ENCODE data around the gene SFSWAP. TPM values are rescaled to one million over a fixed set of nuclear protein-coding genes. Genes with fewer than 3 reads are reported as not detected.
"Not testable (repeated sequence)": the region's sequence is repeated elsewhere in the genome, so short reads cannot be mapped to it uniquely, and the experiment has no call there.

SFSWAP gene
- total RNA-seq, 2 donors from 2014 or later, result 58.5 to 61.5 TPM

DNA sequence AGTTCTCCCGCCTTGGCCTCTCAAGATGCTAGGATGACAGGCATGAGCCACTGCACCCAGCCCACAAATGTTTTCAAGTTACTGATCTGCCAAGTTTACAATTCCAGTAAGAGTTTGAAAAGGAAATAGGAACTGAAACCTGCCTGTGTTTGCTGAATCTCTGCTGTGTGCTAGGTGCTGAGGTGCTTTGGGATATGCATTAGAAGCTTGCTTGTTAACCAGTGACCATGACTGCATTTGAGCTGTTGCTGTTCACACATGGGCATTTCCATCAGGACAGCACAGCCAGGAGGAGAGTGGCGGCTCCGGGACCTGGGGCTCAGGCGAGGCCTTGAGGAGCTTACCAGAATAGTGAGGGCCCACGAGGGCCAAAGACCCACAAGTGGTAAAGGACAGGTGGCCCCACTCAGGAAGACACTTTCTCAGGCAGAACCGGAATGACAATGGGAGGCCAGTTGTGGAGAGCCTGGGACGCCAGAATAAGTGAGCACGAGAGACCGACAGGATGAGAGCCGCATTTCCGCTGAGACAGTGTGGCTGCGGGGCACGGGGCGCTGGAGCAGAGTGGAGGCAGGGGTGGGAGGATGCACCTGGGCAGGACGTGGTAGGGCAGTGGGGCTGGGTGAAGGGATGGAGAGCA lies 62.8 kb downstream of the SFSWAP start:
- DNase-seq, result peak; percentile 19 to 20
- H3K36me3 Mint-ChIP-seq (ENCODE audit: insufficient read depth in 2 of 2), result peaks cover 4 to 27% of the 10 kb centered on the region in 2 donors
- H3K9me3 Mint-ChIP-seq, result no peaks in the 10 kb centered on the region
- H3K4me1 Mint-ChIP-seq (ENCODE audit: low read depth), result peaks cover 42% of the 10 kb centered on the region
- H3K4me3 Mint-ChIP-seq, result peak overlapping the region; percentile 59 to 61
- H3K27ac Mint-ChIP-seq, result peak overlapping the region; percentile 76
- no peaks in the 10 kb centered on the region for H3K27me3 Mint-ChIP-seq (ENCODE audit: low read depth)
- ATAC-seq (replicated peaks in 1 of 2), result peak; percentile 48 to 51

DNA sequence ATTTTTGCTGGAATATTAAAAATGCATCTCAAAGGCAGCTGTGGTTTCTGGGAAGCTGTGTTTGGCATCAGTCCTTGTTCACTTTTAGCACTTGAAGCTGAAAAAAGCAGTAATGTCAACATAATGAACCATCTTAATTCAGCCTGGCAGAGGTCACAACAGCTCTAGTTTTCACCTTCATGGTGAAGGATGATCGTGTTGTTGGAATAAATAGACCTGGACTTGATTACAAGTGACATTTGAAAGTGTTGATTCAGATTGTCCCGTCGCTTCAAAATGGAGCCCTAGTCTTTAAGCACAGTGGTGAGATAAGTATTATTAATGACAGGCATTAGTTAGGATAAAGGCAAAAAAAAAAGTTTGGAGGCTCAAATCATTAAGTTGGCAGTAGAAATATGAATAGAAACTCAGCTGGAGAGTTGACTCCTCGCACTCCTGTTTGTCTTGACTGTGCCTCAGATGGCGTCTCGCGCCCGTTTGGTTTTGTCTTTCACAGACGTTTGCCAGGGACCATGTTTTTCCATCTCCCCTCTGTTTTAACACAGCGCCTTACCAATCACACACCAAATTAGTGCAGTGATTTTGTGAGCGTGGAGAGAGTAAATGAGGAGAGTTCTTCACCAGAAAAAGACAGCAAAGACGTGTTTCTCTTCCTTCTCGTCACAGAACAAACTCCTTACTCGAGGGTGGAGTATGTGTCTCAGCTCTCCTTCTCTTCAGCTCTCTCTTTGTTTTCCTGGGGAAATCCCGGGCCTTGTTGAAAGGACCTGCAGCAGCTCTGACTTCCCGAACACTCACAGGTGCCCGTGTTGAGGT lies 63.9 kb downstream of the SFSWAP start:
- Mint-ChIP-seq H3K27ac (peak overlapping the region; percentile 76), H3K27me3 (ENCODE audit: low read depth) (no peaks in the 10 kb centered on the region), H3K36me3 (ENCODE audit: insufficient read depth in 2 of 2) (peaks cover 7 to 25% of the 10 kb centered on the region in 2 donors), H3K4me1 (ENCODE audit: low read depth) (peaks cover 42% of the 10 kb centered on the region), H3K9me3 (no peaks in the 10 kb centered on the region), H3K4me3 (no peak overlapping the region)
- ATAC-seq (replicated peaks in 1 of 2), result no peak
- no peak for DNase-seq

DNA sequence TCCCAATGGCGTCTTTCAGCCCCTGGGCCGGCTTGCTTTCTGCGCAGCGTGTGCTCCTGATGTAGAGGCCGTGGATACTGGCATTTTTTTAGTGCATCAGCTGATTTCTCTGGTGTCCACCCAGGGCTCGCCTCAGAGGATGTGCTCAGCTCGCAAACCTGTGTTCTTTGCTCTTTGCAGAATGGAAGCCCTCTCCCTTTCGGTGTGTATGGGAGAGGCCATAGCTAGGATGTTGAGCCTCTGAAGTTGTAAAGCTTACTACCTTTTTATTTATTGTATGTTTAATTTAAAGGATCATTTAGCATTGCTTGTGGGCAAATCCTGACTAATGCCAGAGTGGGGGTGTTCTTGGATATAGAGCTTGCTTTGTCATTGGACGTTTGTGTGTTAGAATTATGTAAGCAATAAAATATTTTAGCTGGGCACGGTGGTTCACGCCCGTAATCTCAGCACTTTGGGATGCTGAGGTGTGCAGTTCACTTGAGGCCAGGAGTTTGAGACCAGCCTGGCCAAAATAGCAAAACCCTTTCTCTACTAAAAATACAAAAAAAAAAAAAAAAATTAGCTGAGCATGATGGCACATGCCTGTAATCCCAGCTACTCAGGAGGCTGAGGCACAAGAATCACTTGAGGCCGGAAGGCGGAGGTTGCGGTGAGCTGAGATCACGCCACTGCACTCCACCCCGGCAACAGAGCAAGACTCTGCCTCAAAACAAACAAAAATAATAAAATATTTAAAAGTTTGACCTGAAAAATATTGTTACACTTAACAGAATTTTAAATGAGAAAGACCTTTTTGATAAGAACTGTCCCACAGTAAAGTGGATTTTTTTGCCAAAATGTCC lies 64.7 kb downstream of the SFSWAP start:
- Mint-ChIP-seq H3K36me3 (ENCODE audit: insufficient read depth in 2 of 2) (peaks cover 7 to 24% of the 10 kb centered on the region in 2 donors), H3K27me3 (ENCODE audit: low read depth) (no peaks in the 10 kb centered on the region)
- ATAC-seq (replicated peaks in 1 of 2), result no peak

DNA sequence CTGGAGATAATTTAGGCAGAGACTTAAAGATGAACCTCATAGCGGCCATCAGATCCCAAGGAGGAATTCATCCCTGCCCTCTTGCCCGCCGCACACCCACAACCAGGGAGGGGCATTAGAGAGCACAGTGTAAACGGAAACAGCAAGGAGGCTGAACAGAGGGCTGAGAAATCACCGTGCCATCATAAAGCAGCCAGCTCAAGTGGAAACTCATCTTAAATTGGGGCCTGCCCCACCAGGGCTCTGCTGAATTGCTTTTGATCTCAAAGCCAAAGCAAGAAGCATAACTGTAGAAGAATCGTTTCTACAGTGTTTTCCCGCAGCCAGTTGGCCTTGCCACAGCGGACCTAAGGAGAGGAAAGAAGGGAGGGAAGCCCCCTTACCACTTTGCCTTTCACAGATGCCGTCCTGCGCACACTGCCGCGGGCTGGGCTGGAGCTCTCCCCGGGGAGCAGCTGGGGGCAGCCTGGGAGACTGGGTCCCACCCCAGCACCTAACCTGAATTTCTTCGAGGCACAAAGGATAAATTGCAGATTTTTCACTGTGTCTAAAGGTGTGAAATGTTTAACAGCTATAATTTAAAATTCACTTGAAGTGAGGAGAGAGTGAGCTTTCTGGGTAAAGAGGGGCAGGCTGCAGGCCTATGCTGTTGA lies 65.5 kb downstream of the SFSWAP start:
- Mint-ChIP-seq H3K36me3 (ENCODE audit: insufficient read depth in 2 of 2) (peaks cover 6 to 24% of the 10 kb centered on the region in 2 donors), H3K27me3 (ENCODE audit: low read depth) (no peaks in the 10 kb centered on the region), H3K4me1 (ENCODE audit: low read depth) (peaks cover 42% of the 10 kb centered on the region), H3K4me3 (peak overlapping the region in 1 of 2 donors; percentile 36), H3K27ac (peak overlapping the region; percentile 46), H3K9me3 (no peaks in the 10 kb centered on the region)
- ATAC-seq (replicated peaks in 1 of 2), result peak; percentile 77 to 79
- DNase-seq, result peak in 1 of 2 donors; percentile 18

More for the DNA sequence above, 64.7 kb downstream of the SFSWAP start:
- H3K4me3 Mint-ChIP-seq, result no peak overlapping the region
- H3K4me1 Mint-ChIP-seq (ENCODE audit: low read depth), result peaks cover 42% of the 10 kb centered on the region
- DNase-seq, result no peak
- H3K27ac Mint-ChIP-seq, result peak overlapping the region; percentile 59
- no peaks in the 10 kb centered on the region for H3K9me3 Mint-ChIP-seq

DNA sequence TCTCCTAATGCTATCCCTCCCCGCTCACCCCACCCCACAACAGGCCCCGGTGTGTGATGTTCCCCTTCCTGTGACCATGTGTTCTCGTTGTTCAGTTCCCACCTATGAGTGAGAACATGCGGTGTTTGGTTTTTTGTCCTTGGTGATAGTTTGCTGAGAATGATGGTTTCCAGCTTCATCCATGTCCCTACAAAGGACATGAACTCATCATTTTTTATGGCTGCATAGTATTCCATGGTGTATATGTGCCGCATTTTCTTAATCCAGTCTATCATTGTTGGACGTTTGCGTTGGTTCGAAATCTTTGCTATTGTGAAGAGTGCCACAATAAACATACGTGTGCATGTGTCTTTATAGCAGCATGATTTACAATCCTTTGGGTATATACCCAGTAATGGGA lies 66.4 kb downstream of the SFSWAP start:
- Mint-ChIP-seq H3K36me3 (ENCODE audit: insufficient read depth in 2 of 2) (peaks cover 3 to 27% of the 10 kb centered on the region in 2 donors), H3K4me1 (ENCODE audit: low read depth) (peaks cover 40% of the 10 kb centered on the region)
- H3K27ac Mint-ChIP-seq; DNase-seq; H3K4me3 Mint-ChIP-seq; ATAC-seq (replicated peaks in 1 of 2); H3K27me3 Mint-ChIP-seq (ENCODE audit: low read depth); H3K9me3 Mint-ChIP-seq: not testable (repeated sequence)

DNA sequence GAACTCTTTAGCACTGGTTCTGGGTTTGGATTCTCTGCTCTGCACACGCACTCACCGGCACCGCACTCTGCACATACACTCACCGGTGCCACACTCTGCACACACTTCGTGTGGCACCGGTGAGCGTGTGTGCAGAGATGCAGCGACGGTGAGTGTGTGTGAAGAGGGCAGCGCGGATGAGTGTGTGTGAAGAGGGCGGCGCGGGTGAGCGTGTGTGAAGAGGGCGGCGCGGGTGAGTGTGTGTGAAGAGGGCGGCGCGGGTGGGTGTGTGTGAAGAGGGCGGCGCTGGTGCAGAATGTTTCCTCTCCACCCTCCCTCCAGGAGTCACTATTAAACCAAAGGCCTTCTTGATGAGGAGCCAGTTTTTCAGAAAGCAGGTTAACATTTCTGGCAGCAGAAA lies 68.1 kb downstream of the SFSWAP start:
- Mint-ChIP-seq H3K4me3 (no peak overlapping the region), H3K36me3 (ENCODE audit: insufficient read depth in 2 of 2) (peaks cover 3 to 21% of the 10 kb centered on the region in 2 donors), H3K4me1 (ENCODE audit: low read depth) (peaks cover 22% of the 10 kb centered on the region), H3K9me3 (no peaks in the 10 kb centered on the region), H3K27ac (no peak overlapping the region), H3K27me3 (ENCODE audit: low read depth) (no peaks in the 10 kb centered on the region)
- DNase-seq (no peak), ATAC-seq (replicated peaks in 1 of 2) (no peak)

DNA sequence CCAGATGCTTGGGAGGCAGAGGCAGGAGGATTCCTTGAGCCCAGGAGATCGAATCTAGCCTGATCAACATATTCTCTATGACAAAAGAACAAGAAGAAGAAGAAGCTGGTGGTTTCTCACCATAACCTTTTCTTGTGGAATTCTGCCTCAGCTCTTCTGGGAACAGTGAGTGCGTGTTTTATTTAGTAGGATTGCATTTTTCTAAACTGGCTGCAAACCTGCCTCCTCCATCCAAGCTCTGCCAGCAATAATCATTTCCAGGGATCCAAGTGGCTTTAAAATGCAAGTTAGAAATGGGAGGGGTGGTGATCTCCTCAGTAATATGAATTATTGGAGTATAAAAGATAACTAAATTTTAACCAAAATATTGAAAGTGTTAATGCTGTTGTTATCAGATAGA lies 71.2 kb downstream of the SFSWAP start:
- H3K4me3 Mint-ChIP-seq, result no peak overlapping the region
- no peaks in the 10 kb centered on the region for H3K27me3 Mint-ChIP-seq (ENCODE audit: low read depth)
- H3K4me1 Mint-ChIP-seq (ENCODE audit: low read depth), result no peaks in the 10 kb centered on the region
- H3K27ac Mint-ChIP-seq, result no peak overlapping the region
- no peaks in the 10 kb centered on the region for H3K9me3 Mint-ChIP-seq
- peaks cover 3 to 17% of the 10 kb centered on the region in 2 donors for H3K36me3 Mint-ChIP-seq (ENCODE audit: insufficient read depth in 2 of 2)
- DNase-seq (no peak), ATAC-seq (replicated peaks in 1 of 2) (no peak)

DNA sequence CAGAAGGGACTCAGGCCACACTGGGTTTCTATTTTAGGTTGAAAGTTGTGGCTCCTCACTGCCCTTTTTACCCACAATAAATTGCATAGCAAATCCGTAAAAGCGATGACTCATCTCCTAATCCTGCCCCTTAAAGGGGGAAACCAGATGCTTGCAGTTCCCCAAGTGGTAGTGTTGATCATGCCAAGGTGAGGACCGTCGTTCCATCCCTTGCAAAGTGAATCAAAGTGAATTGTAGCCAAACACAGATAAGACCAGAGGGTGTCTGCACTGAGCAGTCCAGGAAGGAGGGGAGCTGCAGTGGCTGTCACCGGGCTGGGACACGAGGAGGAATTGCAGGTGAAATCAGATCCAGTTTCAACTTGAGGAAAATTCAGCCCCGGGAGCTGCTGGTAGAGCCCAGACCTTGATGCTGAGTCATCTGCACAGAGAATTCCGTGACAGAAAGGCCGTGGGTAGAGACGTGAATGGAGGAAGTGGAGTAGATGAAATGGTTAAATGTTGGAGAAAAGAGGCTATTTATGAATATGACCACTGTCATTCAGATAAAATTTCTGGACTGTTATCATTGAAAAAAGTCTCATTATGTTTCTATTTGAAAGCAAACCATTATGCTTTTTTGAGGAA lies 73.1 kb downstream of the SFSWAP start:
- H3K4me3 Mint-ChIP-seq, result no peak overlapping the region
- no peaks in the 10 kb centered on the region for H3K4me1 Mint-ChIP-seq (ENCODE audit: low read depth)
- H3K9me3 Mint-ChIP-seq, result no peaks in the 10 kb centered on the region
- no peak for DNase-seq
- H3K27me3 Mint-ChIP-seq (ENCODE audit: low read depth), result no peaks in the 10 kb centered on the region
- H3K36me3 Mint-ChIP-seq (ENCODE audit: insufficient read depth in 2 of 2), result peaks cover 3 to 7% of the 10 kb centered on the region in 2 donors
- peak overlapping the region; percentile 57 for H3K27ac Mint-ChIP-seq
- no peak for ATAC-seq (replicated peaks in 1 of 2)

DNA sequence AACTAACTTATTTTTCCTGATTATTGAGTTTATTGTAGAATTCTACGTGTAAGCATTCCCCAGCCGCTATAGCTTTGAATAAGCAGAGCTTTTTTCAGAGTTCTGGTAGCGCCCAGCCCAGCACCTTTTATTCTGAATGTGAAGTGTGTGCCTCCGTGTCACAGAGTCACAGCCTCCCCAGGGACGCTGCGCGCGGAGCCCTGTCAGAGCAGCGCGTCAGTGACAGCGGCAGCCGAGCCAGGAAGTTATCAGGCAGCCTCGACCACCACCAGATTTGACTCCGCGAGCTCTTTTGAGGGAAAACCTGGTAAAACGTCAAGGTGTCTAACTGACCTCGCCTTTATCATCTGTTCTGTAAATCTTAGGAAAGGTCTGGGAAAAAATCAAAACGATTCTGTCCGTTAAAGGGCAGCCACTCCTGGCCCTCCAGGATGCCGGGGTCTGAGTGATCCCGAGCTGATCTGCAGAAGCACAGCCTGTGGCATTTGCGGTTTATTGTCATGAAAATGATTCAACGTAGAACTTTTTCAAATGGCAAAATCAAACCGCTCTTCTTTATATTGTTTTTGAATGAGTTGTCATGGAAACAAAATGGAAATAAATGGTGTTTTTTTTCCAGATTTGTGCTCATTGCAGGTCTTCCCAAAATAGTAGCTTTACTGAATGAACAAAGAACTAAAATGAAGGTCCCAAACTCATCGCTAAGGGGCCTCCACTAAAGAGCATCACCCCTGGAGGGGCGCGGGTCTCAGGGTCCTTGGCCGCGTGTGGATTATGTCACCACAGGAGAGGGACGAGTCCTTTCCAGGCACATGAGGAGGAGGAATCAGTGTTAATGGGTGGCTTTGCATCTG lies 74.2 kb downstream of the SFSWAP start:
- H3K27me3 Mint-ChIP-seq (ENCODE audit: low read depth), result no peaks in the 10 kb centered on the region
- H3K4me1 Mint-ChIP-seq (ENCODE audit: low read depth), result no peaks in the 10 kb centered on the region
- H3K9me3 Mint-ChIP-seq, result no peaks in the 10 kb centered on the region
- no peak overlapping the region for H3K4me3 Mint-ChIP-seq
- peaks cover 5 to 10% of the 10 kb centered on the region in 2 donors for H3K36me3 Mint-ChIP-seq (ENCODE audit: insufficient read depth in 2 of 2)
- ATAC-seq (replicated peaks in 1 of 2) (no peak), DNase-seq (no peak)
- H3K27ac Mint-ChIP-seq, result no peak overlapping the region

DNA sequence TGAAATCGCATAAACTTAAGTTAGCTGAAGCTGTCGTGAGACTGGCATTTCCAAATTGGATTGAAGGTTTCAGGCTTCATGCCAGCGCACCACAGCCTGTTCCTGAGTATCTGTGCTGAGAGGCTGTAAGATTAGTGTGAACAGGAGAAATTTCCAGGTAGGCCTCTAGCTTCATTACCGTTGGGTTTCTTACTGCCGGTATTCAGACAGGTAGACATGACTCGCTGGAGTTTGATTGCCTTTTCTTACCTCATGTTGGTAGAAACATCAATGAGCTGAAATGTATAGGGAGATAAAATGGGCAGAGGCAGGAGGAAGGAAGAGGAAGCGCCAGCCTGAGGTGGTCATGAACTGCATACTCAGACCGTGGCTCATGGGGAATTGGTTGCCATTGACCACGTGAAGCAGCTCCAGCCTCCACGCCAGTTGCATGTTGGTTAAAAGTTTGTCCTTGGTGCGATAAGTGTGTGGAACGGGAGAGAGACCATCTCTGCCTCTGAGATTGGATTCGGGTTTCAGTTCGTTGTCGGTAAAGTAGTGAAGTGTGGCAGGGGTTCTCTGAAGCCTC lies 75.0 kb downstream of the SFSWAP start:
- no peak for ATAC-seq (replicated peaks in 1 of 2)
- H3K36me3 Mint-ChIP-seq (ENCODE audit: insufficient read depth in 2 of 2), result peaks cover 5 to 15% of the 10 kb centered on the region in 2 donors

DNA sequence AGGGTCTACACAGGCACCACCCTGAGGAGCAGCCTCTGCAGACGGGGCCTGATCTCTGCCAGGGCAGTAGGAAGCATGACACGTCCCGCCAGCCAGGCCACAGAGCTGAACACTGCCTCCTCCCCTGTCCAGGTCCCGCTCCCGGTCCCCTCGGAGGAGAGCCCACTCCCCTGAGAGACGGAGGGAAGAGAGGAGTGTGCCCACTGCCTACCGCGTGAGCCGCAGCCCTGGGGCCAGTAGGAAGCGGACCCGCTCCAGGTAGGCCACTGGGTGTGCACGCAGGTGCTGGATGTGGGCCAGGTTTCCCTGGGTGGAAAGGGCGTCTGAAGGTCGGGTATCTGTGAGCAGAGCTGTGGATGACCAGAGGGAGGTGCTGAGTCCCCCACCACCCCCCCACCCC lies 75.4 kb downstream of the SFSWAP start:
- DNase-seq, result no peak
- Mint-ChIP-seq H3K9me3 (no peaks in the 10 kb centered on the region), H3K27me3 (ENCODE audit: low read depth) (no peaks in the 10 kb centered on the region), H3K27ac (no peak overlapping the region), H3K4me1 (ENCODE audit: low read depth) (no peaks in the 10 kb centered on the region), H3K4me3 (no peak overlapping the region), H3K36me3 (ENCODE audit: insufficient read depth in 2 of 2) (peaks cover 5 to 15% of the 10 kb centered on the region in 2 donors)
- no peak for ATAC-seq (replicated peaks in 1 of 2)

More for the DNA sequence above, 75.0 kb downstream of the SFSWAP start:
- Mint-ChIP-seq H3K27ac (no peak overlapping the region), H3K27me3 (ENCODE audit: low read depth) (no peaks in the 10 kb centered on the region), H3K4me3 (no peak overlapping the region), H3K9me3 (no peaks in the 10 kb centered on the region), H3K4me1 (ENCODE audit: low read depth) (no peaks in the 10 kb centered on the region)
- no peak for DNase-seq

All from activated T-cell treated with anti-CD3 and anti-CD28 coated beads, Interleukin-2, amount 50 U/mL, for 72 hours (primary cell).